ENCODE data around the gene MRPL23. TPM values are rescaled to one million over a fixed set of nuclear protein-coding genes. Genes with fewer than 3 reads are reported as not detected.
A peak's percentile ranks its signal among the peaks of the same experiment; 100 is the strongest.

Gene MRPL23
- total RNA-seq, 1 experiment from 2014 or later: 219 TPM

DNA sequence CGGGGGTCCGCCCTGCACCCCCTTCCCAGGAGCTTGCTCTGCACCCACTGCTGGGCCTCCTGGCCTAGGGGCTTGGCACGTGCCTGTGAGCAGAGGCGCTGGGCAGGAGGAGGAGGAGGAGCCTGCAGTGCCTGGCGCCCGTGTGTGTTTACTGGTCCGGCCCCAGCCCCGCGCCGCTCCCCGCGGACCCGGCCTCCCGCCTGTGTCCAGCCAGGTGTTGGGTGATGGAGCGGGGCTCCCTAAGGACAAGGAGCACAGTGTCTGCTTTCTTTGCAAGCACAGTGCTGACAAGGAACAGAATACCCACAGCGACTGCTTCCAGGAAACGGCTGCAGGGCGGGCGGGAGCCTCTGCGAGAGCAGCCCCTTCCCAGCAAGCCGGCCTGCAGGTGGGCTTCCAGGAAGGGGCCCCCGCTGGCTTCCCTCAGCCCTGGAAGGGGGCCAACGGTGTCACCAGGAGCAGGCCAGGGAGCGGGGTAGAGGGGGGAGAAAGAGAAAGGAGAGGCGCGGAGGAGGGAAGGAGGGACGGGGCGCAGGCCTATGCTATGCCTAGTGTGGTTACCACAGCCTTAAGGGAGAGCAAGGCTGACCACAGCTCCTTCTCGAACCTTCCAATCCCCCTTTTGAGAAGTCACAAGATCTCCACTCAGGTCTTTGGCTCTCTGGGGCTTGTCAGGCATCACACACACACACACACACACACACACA lies 43.9 kb downstream of the MRPL23 start:
- no peak for DNase-seq (ENCODE audit: low read depth)

DNA sequence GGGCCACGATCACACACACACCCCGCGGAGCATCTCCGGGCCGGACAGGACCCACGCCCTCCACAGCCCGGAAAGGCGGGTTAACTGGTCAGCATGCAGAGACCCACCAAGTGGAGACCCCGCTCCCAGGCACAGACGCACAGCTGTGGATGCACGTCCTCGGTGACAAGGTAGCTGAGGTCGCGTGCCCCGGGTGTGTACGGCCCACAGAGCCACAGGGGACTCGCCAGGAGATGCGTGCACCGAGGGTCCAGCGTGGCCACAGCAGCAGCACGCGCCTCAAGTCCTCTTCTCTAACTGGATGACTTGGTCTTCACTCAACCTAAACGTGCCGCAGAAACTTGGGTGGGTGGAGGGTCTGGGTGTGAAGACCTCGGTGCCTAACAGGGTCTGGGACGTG lies 45.0 kb downstream of the MRPL23 start:
- DNase-seq (ENCODE audit: low read depth): no peak

DNA sequence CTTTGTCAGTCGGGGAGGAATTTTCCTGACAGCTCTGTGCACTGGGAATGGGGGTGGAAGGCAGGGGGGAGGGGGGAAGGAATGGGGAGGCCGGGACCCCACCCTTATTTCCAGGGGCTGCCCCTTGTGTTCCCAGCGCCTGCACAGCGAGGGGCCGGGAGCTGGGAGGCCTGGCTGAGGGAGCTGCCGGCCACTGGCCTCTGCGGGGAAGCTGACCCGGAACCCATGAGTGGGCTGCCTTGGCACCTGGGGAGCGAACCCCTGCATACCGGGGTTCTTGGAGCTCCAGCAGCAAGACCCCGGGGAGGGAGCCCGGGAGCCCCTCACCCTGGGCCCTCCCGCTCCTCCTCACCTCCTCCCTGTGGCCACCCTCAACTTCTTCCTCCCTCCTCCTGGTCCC lies 47.0 kb downstream of the MRPL23 start:
- peak; percentile 36 for DNase-seq (ENCODE audit: low read depth)

DNA sequence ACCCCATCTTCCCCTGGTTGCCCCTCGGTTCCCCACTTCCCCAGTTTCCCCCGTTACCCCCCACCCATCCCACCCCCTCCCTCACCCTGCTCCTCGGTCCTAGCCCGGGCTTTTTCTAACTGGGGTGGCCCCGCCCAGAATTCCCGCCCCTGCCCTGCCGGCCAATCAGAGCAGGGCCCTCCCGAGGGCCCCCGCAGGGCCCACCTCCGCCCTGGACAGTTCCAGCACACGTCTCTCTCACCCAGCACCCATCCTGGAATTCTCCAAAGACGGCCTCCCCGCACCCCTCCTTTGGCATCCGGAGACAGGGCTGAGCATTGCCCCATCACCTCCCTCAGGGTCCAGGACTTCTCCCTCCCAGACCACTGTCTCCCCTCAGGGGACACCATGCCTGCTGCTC lies 50.6 kb downstream of the MRPL23 start, which contains the start of gene H19:
TSS of gene H19 (minus strand) at position 88 of the 400 bp plus-strand sequence.
- no peak for DNase-seq (ENCODE audit: low read depth)

DNA sequence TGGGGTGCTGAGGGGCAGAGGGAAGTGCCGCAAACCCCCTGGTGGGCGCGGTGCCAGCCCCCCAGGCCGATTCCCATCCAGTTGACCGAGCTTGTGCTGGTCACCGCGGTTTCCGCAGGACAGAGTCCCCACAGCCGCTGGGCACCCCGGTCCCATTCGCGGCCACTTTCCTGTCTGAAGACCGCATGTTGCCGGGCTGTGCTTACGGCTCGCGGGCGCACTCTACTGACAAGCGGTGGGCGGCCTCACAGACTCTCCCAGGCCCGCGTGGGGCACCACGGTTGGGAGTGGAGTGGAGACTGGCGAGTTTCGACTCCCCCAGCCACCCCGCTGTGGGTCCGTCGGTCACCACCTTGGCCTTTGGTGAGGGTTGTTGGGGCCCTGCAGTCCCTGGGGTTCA lies 51.2 kb downstream of the MRPL23 start:
- no peak for DNase-seq (ENCODE audit: low read depth)

DNA sequence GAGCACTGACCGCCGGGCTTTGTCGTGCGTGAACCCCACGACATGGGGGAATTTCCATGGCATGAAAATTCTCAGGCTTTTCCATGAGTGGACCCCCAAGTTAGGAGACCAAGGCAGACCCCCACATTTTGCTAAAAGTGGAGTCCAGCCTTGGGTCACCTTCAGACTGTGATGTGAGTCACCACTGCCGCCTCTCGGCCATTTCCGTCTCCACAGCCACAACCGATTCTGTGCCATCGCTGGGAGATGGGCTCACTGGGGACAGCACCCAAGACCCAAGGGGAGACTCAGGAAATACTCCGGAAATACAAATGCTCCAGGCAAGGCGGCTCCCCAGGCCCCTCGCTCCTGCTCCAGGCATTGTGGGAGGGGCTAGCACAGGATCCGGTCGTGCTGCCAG lies 51.7 kb downstream of the MRPL23 start:
- no peak for DNase-seq (ENCODE audit: low read depth)

DNA sequence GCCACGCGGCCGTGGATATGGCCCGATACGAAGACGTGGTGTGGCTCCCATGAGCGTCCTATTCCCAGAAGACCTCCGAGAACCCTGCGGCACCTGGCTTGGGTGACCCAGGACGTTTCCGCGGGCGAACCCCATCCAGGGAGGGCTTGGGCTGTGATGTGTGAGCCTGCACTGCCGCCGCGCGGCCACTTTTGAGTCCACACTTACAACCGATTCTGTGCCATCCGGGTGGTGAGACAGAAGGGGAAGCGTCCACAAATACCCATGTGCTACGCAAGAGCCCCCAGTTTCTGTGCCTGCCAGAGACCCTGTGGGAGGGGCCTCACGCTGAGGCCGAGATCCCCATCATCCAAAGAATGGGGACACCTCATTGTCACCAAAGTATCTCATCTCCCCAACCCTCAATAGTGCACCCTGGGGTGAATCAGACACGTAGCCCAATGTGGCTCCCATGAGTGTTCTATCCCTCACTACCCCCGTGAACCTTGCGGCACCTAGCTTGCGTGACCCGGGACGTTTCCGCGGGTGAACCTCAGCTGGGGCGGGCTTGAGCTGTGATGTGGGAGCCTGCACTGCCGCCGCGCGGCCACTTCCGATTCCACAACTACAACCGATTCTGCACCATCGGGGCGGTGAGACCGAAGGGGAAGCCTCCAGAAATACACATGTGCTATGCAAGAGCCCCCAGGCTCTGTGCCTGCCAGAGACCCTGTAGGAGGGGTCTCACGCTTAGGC lies 55.1 kb downstream of the MRPL23 start:
- no peak for DNase-seq (ENCODE audit: low read depth)

DNA sequence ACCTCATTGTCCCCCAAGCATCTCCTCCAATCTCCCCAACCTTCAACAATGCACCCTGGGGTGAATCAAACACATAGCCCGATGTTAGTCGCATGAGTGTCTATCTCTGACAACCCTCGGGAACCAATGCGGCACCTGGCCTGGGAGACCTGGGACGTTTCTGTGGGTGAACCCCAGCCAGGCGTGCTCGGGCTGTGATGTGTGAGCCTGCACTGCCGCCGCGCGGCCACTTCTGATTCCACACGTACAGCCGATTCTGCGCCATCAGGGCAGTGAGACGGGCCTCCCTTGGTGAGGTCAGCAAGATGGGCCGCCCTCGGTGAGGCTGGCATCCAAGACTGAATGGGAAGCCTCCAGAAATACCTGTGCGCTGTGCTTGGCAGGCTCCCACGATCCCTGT lies 55.7 kb downstream of the MRPL23 start:
- no peak for DNase-seq (ENCODE audit: low read depth)

DNA sequence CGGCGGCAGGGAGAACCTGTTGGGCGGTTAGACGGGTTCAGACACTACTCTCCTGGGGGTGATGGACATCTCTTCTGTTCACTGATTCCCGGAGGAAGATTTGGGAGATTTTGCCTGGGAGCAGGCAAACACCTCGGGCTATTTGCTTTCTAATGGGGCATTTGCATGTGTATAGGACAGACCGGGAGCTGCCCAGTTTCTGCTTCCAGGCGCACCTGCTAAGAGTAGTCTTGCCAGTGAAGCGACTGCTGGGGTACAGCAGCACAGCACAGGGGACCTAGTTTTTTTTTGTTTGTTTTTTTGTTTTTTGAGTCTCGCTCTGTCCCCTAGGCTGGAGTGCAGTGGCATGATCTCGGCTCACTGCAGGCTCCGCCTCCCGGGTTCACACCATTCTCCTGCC lies 57.3 kb downstream of the MRPL23 start:
- DNase-seq (ENCODE audit: low read depth): no peak

Other genes starting within 250 kb of the MRPL23 start
- 12.6 and 20.1 TPM in 2 replicates for gene IFITM10, start 196.7 kb upstream of the MRPL23 start, total RNA-seq (2014; rRNA removed)
- gene CTSD, start 183.4 kb upstream of the MRPL23 start, total RNA-seq (2014; rRNA removed): 448 and 475 TPM in 2 replicates
- gene SYT8, start 112.3 kb upstream of the MRPL23 start, total RNA-seq (2014; rRNA removed): 0.13 and 0.17 TPM in 2 replicates
- gene TNNI2, start 108.4 kb upstream of the MRPL23 start, total RNA-seq (2014; rRNA removed): 0.29 TPM in 1 of 2 replicates, not detected in the other
- 311 and 321 TPM in 2 replicates for gene LSP1, start 94.2 kb upstream of the MRPL23 start, total RNA-seq (2014; rRNA removed)
- under 0.01 TPM in 1 of 2 replicates, not detected in the other for gene PRR33, start 55.4 kb upstream of the MRPL23 start, total RNA-seq (2014; rRNA removed)
- 1.9 TPM in 1 of 2 replicates, not detected in the other for gene TNNT3, start 27.6 kb upstream of the MRPL23 start, total RNA-seq (2014; rRNA removed)
- gene H19, start 50.5 kb downstream of the MRPL23 start, total RNA-seq (2014; rRNA removed): 4,327 and 6,113 TPM in 2 replicates
- 106 and 173 TPM in 2 replicates for gene IGF2, start 192.1 kb downstream of the MRPL23 start, total RNA-seq (2014; rRNA removed)
- not detected in 2 replicates for gene INS, start 213.9 kb downstream of the MRPL23 start, total RNA-seq (2014; rRNA removed)
- not detected in 2 replicates for gene TH, start 224.5 kb downstream of the MRPL23 start, total RNA-seq (2014; rRNA removed)